M059J (cell line): ENCODE data around the gene OBSCN. TPM values are rescaled to one million over a fixed set of nuclear protein-coding genes. Genes with fewer than 3 reads are reported as not detected.

Experiments used
- DNase-seq: peaks from one replicate; pipeline ENCODE4 v3.0.0-alpha.2; 2012; ENCODE audit warnings: low read depth
- total RNA-seq: library from RNA; depleted of rRNA; stranded (reverse); fragments of >200 nt; shearing (Covaris generic); gene quantifications from 2 replicates; pipeline ENCODE4 v1.2.3, GENCODE V29; 2014

OBSCN gene
- total RNA-seq, 1 experiment from 2014 or later, result 1.9 TPM

DNA sequence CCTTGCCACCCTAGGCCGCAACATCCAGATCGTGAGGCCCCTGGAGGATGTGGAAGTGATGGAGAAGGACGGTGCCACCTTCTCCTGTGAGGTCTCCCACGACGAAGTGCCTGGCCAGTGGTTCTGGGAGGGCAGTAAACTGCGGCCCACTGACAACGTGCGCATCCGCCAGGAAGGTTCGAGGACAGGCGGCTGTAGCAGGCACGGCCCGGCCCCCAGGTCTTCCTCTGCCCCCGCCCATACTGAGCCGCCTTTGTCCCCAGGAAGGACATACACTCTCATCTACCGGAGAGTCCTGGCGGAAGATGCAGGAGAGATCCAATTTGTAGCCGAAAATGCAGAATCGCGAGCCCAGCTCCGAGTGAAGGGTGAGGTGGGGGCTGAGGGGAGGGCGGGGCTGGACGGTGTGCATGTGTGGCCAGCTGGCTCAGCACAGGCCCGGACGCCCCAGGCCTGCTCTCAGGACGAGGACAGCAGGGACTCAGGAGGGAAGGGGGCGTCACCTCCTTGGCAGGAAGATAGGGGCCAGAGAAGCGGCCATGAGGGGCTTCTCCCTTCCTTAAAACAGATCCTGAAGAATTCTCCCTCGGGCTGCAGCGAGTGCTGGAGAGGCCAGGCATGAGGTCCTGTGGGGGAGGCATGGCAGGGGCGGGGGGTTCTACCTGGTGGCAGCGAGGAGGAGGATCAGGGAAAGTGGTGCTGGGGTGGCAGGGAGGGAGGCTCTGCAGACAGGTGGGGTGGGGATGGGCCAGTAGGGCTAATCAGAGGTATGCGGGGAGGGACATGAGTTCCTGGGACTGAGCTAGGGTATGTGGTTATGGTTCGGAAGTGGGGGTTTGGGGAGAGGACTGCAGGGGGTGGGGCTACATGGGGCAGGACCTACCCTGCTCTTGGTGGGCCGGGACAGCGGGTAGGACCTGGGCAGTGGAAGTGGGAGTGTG, 69.9 kb downstream of the OBSCN start:
- no peak for DNase-seq

DNA sequence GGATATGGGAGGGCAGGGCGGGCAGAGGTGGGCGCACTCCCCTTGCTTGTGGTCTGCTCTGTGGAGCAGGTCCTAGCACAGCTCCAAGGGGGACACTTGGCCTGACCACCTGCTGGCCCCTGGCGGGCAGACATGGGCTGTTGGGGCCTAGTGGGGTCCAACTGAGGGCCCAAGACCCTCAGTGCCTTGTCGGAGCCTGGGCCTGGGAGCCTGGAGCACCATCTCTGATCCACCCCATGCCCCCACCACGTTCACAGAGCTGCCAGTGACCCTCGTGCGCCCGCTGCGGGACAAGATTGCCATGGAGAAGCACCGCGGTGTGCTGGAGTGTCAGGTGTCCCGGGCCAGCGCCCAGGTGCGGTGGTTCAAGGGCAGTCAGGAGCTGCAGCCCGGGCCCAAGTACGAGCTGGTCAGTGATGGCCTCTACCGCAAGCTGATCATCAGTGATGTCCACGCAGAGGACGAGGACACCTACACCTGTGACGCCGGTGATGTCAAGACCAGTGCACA, 70.6 kb downstream of the OBSCN start:
- DNase-seq, result no peak

DNA sequence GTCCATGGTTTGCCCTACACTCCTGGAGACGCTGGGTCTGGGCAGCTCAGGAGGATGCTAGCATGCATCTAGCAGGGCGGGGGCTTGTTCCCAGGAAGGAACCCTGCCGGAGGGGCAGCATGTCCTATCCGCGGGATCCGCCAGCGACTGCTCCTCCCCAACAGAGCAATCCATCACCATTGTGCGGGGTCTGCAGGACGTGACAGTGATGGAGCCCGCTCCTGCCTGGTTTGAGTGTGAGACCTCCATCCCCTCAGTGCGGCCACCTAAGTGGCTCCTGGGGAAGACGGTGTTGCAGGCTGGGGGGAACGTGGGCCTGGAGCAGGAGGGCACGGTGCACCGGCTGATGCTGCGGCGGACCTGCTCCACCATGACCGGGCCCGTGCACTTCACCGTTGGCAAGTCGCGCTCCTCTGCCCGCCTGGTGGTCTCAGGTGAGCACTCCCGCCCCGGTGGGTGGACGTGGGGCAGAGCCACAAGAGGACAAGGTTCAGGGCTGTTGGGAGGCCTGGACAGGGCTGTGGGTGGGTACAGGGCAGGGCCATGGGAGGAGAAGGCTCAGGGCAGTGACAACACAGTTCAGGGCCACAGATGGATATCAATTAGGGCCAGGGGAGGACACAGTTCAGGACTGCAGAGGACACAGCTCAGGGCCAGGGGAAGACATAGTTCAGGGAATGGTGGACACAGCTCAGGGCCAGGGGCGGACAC, 71.3 kb downstream of the OBSCN start:
- no peak for DNase-seq

DNA sequence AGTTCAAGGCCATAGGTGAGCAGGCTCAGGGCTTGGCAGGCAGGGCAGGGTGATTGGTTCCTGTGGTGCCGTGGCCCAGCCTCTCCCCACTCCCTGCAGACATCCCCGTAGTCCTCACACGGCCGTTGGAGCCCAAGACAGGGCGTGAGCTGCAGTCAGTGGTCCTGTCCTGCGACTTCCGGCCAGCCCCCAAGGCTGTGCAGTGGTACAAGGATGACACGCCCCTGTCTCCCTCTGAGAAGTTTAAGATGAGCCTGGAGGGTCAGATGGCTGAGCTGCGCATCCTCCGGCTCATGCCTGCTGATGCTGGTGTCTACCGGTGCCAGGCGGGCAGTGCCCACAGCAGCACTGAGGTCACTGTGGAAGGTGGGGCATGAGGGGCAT, 71.9 kb downstream of the OBSCN start:
- DNase-seq, result no peak

DNA sequence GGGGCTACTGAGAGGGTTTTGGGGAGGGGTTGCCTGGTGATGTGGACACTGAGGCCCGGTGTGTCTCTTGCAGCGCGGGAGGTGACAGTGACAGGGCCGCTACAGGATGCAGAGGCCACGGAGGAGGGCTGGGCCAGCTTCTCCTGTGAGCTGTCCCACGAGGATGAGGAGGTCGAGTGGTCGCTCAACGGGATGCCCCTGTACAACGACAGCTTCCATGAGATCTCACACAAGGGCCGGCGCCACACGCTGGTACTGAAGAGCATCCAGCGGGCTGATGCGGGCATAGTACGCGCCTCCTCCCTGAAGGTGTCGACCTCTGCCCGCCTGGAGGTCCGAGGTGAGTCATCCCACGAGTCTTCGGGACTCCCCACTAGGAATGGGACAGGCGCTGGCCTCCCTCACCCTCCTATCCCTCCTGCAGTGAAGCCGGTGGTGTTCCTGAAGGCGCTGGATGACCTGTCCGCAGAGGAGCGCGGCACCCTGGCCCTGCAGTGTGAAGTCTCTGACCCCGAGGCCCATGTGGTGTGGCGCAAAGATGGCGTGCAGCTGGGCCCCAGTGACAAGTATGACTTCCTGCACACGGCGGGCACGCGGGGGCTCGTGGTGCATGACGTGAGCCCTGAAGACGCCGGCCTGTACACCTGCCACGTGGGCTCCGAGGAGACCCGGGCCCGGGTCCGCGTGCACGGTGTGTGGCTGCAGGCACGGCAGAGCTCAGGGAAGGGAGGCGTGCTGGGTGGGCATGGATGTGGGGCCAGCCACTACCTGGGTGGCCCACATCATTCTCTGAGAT, 72.5 kb downstream of the OBSCN start:
- no peak for DNase-seq

DNA sequence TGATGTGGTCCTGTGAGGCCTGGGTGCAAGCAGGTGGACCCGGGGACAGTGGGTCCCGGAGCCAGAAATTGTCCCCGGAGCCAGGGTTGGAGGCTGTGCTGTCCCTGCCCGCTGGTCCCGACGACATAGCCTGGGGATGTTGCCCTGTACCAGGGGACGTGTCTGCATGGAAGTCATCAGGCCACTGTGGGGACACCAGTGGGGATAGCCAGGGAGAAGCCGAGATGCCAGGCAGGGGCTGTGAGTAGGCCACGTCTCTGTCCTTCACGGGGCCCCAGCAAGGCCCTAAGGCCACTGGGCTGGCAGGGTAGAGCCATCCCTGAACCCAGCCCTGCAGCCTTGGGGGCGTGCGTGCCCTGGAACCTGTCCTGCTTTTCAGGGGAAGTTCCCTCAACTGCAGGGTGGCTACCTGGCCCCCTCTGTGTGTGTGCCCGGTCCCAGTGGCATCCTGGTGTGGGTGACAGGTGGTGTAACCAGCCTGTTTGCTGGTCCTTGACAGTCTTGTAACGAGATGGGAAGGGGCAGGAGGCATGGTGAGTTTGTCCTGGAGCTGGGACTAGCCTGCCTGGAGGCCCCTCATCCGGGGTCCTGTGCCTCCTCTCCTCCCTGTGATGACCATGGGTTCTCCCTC, 73.2 kb downstream of the OBSCN start:
- no peak for DNase-seq

DNA sequence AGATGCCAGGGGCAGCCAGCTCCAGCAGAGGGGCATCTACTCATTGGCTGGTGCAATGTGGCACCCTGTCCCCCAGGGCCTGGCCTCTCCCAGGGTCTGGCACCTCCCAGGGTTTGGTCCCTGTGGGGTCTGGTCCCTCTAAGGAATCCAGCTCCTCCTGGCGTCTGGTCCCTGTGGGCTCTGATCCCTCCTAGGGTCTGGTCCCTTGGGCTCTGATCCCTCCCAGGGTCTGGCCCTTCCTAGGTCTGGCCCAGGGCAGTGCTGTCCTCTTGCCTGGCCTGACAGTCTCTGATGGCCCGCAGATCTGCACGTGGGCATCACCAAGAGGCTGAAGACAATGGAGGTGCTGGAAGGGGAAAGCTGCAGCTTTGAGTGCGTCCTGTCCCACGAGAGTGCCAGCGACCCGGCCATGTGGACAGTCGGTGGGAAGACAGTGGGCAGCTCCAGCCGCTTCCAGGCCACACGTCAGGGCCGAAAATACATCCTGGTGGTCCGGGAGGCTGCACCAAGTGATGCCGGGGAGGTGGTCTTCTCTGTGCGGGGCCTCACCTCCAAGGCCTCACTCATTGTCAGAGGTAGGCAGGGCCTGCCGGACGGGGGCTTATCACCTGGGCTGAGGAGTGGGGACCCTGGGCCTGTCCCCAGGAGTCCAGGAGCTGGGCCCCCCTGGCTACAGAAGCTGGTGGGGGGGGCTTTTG, 73.9 kb downstream of the OBSCN start:
- DNase-seq, result no peak

DNA sequence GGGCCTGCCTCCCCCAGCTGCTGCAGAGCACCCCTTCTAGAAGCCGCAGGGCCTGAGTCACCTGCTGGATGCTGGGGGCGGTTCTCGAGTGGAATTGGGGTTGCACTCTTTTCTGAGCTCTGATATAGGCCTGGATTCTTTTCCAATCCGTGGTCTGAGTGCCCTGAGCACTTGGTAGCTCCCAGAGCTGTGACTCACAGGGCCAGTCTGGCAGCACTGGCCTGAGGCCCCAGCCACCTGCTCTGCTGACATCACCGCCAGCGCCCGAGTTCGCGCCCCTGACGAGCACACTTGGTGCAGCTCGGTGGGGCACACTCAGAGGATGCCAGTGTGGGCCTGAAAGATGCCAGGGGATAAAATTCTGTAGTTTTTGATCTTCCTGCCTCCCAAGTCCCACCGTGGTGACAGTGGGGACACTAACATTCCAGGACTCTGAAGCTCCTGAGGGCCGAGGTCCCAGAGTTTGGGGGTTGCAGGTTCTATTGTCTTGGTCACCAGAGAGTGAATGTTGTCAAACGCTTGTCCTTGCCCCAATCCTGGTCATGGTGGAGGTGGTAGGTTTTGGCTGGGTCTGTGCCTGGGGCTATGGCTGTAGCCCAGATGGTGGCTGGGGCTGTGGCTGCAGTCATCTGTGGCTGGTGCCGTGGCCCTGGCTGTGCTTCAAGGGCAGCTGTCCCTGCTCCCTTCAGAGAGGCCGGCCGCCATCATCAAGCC, 74.6 kb downstream of the OBSCN start:
- DNase-seq, result peak; percentile 74

DNA sequence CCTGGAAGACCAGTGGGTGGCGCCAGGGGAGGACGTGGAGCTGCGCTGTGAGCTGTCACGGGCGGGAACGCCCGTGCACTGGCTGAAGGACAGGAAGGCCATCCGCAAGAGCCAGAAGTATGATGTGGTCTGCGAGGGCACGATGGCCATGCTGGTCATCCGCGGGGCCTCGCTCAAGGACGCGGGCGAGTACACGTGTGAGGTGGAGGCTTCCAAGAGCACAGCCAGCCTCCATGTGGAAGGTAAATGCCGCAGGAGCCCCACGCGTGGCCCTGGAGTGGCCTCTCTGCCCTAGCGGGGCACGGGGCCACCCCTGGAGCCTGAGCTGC, 75.2 kb downstream of the OBSCN start:
- no peak for DNase-seq

DNA sequence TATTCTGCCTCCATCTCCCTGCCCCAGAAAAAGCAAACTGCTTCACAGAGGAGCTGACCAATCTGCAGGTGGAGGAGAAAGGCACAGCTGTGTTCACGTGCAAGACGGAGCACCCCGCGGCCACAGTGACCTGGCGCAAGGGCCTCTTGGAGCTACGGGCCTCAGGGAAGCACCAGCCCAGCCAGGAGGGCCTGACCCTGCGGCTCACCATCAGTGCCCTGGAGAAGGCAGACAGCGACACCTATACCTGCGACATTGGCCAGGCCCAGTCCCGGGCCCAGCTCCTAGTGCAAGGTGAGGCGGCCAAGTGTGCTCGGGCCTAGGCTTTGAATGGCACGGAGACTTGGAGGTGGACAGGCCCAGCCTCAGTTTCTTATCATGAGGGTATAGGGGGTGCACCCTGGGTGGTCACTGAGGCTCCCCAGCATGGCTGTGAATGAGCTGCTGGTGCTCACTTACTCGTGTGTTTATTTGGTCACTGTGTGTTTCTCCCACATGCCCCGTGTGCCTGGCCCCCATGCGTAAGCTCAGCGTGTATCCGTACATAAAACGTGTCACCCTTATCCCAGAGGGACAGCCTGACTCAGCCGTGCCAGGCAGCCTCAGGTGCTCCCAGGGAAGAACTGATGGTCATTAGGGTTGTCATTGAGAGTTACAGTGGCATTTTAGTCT, 75.8 kb downstream of the OBSCN start:
- DNase-seq, result no peak

DNA sequence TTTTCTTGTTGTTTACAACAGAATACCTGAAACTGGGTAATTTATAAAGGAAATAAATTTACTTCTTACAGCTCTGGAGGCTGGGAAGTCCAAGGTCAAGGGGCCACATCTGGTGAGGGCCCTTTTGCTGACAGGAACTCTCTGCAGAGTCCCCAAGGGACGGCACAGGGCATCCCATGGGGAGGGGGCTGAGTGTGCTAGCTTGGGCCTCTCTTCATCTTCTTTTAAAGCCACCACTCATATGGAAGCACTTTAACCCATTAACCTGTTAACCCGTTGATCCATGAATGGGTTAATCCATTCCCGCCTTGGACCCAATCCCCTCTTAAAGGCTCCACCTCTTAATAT, 76.3 kb downstream of the OBSCN start:
- no peak for DNase-seq

DNA sequence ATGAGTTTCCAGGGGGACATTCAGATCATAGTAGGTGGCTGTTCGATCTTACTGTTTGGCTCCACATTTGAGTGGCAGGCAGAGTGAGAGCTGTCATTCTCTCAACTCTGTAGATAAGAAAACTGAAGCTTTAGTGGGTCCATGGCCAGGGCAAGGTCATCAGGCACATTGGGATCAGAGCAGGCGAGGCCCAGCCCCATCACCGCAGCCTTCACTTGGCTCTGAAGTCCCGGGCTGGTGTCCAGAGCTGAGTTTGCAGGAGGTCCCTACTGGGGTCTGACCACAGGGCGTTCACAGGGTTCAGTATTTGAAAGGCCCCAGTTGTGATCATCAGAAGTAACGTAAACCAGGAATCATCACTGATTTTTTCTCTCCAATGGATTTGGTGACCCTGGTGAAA, 76.7 kb downstream of the OBSCN start:
- no peak for DNase-seq

DNA sequence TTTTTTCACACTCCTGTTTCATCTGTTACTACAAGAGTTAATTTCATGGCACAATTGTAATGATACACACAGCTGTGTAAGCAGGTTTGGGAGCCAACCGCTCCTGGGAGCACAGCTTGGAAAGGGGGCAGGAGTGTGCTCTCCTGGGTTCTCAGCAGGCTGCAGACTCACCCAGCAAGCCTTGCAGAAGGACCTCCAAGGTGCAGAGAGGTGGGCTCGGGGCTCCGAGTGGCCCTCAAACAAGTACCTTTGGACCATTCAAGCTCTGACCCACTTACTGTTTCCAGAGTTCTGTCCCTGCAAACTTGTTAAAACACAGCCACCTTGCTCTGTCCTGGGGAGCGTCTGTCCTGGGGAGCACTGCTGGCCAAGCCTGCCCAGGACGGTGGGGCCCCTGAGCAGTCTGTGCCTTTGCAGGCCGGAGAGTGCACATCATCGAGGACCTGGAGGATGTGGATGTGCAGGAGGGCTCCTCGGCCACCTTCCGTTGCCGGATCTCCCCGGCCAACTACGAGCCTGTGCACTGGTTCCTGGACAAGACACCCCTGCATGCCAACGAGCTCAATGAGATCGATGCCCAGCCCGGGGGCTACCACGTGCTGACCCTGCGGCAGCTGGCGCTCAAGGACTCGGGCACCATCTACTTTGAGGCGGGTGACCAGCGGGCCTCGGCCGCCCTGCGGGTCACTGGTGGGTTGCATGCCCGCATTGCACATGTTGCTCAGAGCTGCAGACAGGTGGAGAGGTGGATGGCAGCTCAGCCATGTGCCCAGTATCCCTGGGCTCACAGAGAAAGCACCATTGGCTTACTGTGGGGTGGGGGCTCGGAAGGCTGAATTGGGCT, 78.0 kb downstream of the OBSCN start:
- no peak for DNase-seq

DNA sequence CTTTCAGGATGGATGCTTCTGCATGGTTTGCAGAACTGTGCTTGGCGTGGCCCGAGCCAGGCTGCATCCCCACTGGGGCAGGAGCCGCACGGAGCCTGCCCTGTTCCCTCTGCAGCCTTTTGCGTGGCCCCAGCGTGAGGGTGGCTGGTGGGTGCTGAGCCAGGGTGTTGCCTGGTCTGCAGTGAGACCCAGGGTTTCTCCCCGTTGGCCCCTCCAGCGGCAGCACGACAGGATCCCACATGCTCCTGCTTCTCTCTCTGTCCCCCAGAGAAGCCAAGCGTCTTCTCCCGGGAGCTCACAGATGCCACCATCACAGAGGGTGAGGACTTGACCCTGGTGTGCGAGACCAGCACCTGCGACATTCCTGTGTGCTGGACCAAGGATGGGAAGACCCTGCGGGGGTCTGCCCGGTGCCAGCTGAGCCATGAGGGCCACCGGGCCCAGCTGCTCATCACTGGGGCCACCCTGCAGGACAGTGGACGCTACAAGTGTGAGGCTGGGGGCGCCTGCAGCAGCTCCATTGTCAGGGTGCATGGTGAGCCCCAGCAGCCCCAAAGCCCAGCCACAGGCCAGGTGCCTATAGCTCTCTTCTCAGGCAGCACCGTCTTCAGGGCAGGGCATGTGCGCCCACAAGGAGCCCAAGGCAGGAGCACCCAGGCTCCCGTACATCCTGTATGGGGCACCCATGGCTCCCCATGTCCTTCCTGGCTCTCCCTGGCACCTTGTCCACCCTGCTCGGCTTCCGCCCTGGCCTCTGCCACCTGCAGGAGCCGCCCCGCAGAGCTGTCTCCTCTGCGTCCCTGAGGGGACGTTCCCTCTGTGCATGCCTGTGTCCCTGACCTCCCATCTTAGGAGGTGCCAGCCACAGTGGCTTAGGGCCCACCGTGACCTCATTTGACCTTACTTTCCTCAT, 78.9 kb downstream of the OBSCN start:
- DNase-seq, result no peak

DNA sequence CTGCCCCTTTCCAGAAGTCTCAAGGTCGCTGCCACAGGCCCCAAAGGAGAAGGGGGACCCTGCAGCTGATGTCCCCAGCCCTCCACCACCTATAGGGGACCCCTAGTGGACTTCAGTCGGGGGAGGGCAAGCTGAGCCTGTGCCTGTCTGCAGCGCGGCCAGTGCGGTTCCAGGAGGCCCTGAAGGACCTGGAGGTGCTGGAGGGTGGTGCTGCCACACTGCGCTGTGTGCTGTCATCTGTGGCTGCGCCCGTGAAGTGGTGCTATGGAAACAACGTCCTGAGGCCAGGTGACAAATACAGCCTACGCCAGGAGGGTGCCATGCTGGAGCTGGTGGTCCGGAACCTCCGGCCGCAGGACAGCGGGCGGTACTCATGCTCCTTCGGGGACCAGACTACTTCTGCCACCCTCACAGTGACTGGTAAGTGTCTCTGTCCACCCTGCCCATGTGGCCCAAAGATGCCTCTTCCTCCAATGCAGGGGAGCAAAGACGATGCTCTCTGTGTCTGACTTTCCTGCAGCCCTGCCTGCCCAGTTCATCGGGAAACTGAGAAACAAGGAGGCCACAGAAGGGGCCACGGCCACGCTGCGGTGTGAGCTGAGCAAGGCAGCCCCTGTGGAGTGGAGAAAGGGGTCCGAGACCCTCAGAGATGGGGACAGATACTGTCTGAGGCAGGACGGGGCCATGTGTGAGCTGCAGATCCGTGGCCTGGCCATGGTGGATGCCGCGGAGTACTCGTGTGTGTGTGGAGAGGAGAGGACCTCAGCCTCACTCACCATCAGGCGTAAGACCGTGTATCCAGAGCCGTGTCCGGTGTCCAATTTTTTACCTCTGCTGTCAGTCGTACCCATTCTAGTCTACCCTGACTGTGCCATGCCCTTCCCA, 79.9 kb downstream of the OBSCN start:
- no peak for DNase-seq

DNA sequence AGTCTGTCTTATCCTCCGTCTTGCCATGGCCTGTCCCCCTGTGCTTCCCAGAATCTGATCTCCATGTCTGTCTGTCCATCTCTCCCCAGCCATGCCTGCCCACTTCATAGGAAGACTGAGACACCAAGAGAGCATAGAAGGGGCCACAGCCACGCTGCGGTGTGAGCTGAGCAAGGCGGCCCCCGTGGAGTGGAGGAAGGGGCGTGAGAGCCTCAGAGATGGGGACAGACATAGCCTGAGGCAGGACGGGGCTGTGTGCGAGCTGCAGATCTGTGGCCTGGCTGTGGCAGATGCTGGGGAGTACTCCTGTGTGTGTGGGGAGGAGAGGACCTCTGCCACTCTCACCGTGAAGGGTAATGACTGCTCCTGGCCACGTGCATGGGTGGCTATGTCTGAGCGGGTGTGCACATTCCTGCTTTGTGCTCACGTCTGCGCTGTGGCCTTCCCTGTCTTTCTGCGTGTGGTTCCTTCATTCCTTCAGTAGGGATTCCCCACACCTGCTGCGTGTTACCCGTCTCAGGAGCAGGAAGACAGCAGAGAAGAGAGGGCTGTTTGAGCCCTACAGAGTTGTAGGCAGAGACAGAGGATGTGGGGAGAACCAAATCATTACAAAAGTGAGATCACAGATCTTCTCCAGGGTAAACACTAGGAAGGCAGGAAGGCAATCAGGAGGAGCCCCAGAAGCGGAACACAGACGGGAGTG, 80.8 kb downstream of the OBSCN start:
- DNase-seq, result no peak
